ENCODE measurements around the gene PRKCA. TPM values are rescaled to one million over a fixed set of nuclear protein-coding genes. Genes with fewer than 3 reads are reported as not detected.

Gene PRKCA
- total and polyA plus RNA-seq, 2 donors (not counting 3 experiments of a cell fraction or from before 2014, with no cell fraction given): 7.5 to 34.2 TPM

DNA sequence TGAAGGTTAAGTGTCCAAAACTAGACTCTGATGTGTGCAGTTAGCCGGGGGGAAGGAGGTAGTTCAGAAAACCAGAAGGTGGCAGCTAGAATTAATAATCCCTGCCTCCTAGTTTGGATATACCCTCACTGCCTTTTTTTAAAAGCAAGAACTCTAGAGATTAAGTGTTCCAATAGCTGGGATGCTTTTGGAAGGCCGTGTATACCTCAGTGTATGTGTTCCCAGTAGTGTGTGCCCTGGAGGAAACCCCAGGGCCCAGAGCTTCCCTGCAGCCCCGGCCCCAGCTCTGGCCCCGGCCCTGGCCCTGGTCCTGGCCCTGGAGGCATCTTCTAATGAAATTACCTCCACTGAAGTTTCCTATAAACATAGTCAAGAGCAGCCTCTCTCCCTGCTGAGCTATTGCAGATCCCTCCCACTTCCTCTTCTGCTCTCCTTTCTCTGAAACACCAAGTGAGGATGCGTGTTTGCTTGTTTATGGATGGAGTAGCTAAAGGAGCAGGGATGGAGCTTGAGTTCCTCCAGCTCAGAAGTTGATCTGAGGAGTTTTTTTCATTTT lies 130.7 kb downstream of the PRKCA start:
- no peaks in the 10 kb centered on the region for H4K20me1 ChIP-seq (replicated peaks; ENCODE audit: control insufficient read depth, extremely low read depth, insufficient read depth, low read length)
- H3K9me1 ChIP-seq (replicated peaks; ENCODE audit: control insufficient read depth, extremely low read depth, insufficient read depth, low read length): no peaks in the 10 kb centered on the region
- BruUV-seq (replicated peaks): no TSS peak
- no peak overlapping the region for H3K27ac ChIP-seq (ENCODE audit: insufficient read depth, low read depth, low read length)
- POLR2A ChIA-PET: no interaction called here
- H3K79me2 ChIP-seq (ENCODE audit: control insufficient read depth, insufficient read depth, low read length): peaks cover 21% of the 10 kb centered on the region
- TF ChIP-seq POLR2AphosphoS5 (IDR thresholded peaks at IDR 0.05; ENCODE audit: insufficient read depth, low read depth, low read length) (no peak), POLR2A (IDR thresholded peaks at IDR 0.05; ENCODE audit: low read depth, low read length) (no peak), GATA2 (IDR thresholded peaks at IDR 0.05; ENCODE audit: insufficient read depth, insufficient read length, low read depth, low read length) (no peak), FOS (IDR thresholded peaks at IDR 0.05; ENCODE audit: borderline replicate concordance, insufficient read depth, low read length) (no peak)
- TF ChIP-seq, protein P1, sequence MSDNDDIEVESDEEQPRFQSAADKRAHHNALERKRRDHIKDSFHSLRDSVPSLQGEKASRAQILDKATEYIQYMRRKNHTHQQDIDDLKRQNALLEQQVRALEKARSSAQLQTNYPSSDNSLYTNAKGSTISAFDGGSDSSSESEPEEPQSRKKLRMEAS (IDR thresholded peaks at IDR 0.05; ENCODE audit: insufficient read depth, insufficient read length): no peak
- CTCF ChIA-PET: interaction anchor here (1.3 to 2.8 kb wide), 4 partner anchors 9 to 134 kb away, joined by 3 to 15 read pairs (median 8); no protein-coding TSS in a partner anchor
- intact Hi-C loops (cut with micrococcal nuclease) (loop anchor here (1.0 kb wide), 1 partner anchor 134 kb away; no protein-coding TSS in a partner anchor), dilution Hi-C loops (cut with MboI; ENCODE audit: extremely low pct_ligation_motif_present, low sequenced_read_pairs) (no loop called here)
- DNase-seq (ENCODE audit: low read depth, low spot score) (no peak), FAIRE-seq (no peak)
- H3K27me3 ChIP-seq (ENCODE audit: control insufficient read depth in 2 of 2, insufficient read depth in 2 of 2, low read length in 2 of 2): no peaks in the 10 kb centered on the region
- no peaks in the 10 kb centered on the region for H3K9me3 ChIP-seq (replicated peaks; ENCODE audit: control insufficient read depth, insufficient read depth, low read length)
- no peaks in the 10 kb centered on the region for H3K36me3 ChIP-seq (ENCODE audit: control insufficient read depth in 2 of 2, extremely low read depth in 1 of 2, insufficient read depth in 2 of 2, low read length in 2 of 2)
- no peak overlapping the region for H3K4me2 ChIP-seq (ENCODE audit: insufficient read depth, low read length)
- H3K4me1 ChIP-seq (ENCODE audit: control insufficient read depth, extremely low read depth, insufficient read depth, low read length): peaks cover 16% of the 10 kb centered on the region
- H3K4me3 ChIP-seq (replicated peaks in 1 of 3; ENCODE audit: insufficient read depth in 1 of 3, low read depth in 1 of 3, low read length in 3 of 3): no peak overlapping the region
- H2AFZ ChIP-seq (ENCODE audit: low read depth, low read length): no peak overlapping the region
- no peak overlapping the region for H3K9ac ChIP-seq (replicated peaks; ENCODE audit: extremely low read depth, insufficient read depth, low read length)

DNA sequence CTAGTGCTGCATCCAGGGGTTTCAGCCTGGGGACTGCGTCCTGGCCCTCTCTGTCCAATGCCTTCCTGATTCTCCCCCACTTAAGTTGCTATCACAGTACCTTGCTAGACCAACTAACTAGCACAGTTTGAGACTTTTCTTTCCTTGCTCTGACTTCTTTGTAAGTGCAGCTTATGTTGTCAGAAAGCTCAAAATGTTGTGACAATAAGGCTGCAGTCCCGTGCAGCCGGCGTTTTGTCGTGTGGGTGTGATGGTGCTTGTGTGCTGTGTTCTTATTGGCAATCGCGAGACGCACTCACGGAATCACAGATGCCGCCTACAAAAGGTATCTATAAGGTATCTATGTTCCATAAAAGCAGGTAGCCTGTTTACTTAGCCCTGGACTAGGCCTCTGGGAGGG lies 132.8 kb downstream of the PRKCA start:
- no peak overlapping the region for H3K9ac ChIP-seq (replicated peaks; ENCODE audit: extremely low read depth, insufficient read depth, low read length)
- H3K27me3 ChIP-seq (ENCODE audit: control insufficient read depth in 2 of 2, insufficient read depth in 2 of 2, low read length in 2 of 2): no peaks in the 10 kb centered on the region
- TF ChIP-seq EZH2 (IDR thresholded peaks at IDR 0.05; ENCODE audit: borderline replicate concordance, low read depth, low read length, severe bottlenecking): no peak
- no peaks in the 10 kb centered on the region for H4K20me1 ChIP-seq (replicated peaks; ENCODE audit: control insufficient read depth, extremely low read depth, insufficient read depth, low read length)
- H3K4me1 ChIP-seq (ENCODE audit: control insufficient read depth, extremely low read depth, insufficient read depth, low read length): peaks cover 16% of the 10 kb centered on the region
- CTCF ChIA-PET: interaction anchor here (1.3 kb wide), 2 partner anchors 32 to 132 kb away, joined by 3 to 4 read pairs; no protein-coding TSS in a partner anchor
- H3K36me3 ChIP-seq (ENCODE audit: control insufficient read depth in 2 of 2, extremely low read depth in 1 of 2, insufficient read depth in 2 of 2, low read length in 2 of 2): no peaks in the 10 kb centered on the region
- H3K27ac ChIP-seq (ENCODE audit: insufficient read depth, low read depth, low read length): no peak overlapping the region
- POLR2A ChIA-PET: no interaction called here
- FAIRE-seq (no peak), DNase-seq (ENCODE audit: low read depth, low spot score) (no peak)
- intact Hi-C loops (cut with micrococcal nuclease) (no loop called here), dilution Hi-C loops (cut with MboI; ENCODE audit: extremely low pct_ligation_motif_present, low sequenced_read_pairs) (no loop called here)
- BruUV-seq (replicated peaks): no TSS peak
- H3K4me3 ChIP-seq (replicated peaks in 1 of 3; ENCODE audit: insufficient read depth in 1 of 3, low read depth in 1 of 3, low read length in 3 of 3): no peak overlapping the region
- no peak overlapping the region for H3K4me2 ChIP-seq (ENCODE audit: insufficient read depth, low read length)
- H3K9me1 ChIP-seq (replicated peaks; ENCODE audit: control insufficient read depth, extremely low read depth, insufficient read depth, low read length): no peaks in the 10 kb centered on the region
- H3K9me3 ChIP-seq (replicated peaks; ENCODE audit: control insufficient read depth, insufficient read depth, low read length): no peaks in the 10 kb centered on the region
- no peak overlapping the region for H2AFZ ChIP-seq (ENCODE audit: low read depth, low read length)
- peaks cover 15% of the 10 kb centered on the region for H3K79me2 ChIP-seq (ENCODE audit: control insufficient read depth, insufficient read depth, low read length)

Data from endothelial cell of umbilical vein (primary cell).